Measurements from ENCODE around the gene ST7.

ST7 gene

GRCh38 chr7:116997972-116998371 lies 44.7 kb downstream of the ST7 start:
- TF ChIP-seq CTCF (IDR thresholded peaks at IDR 0.05; ENCODE audit: borderline replicate concordance, control extremely low read depth, extremely low read depth, insufficient read depth, missing control alignments): no peak
- in situ Hi-C loops (cut with MboI; ENCODE audit: low sequenced_read_pairs, unreplicated experiment): no loop called here
- no peak for DNase-seq (ENCODE audit: low spot score)

GRCh38 chr7:116998567-116999175 lies 45.4 kb downstream of the ST7 start:
- in situ Hi-C loops (cut with MboI; ENCODE audit: low sequenced_read_pairs, unreplicated experiment): no loop called here
- DNase-seq (ENCODE audit: low spot score): no peak
- no peak for TF ChIP-seq CTCF (IDR thresholded peaks at IDR 0.05; ENCODE audit: borderline replicate concordance, control extremely low read depth, extremely low read depth, insufficient read depth, missing control alignments)

GRCh38 chr7:116999311-116999710 lies 46.0 kb downstream of the ST7 start:
- no peak for TF ChIP-seq CTCF (IDR thresholded peaks at IDR 0.05; ENCODE audit: borderline replicate concordance, control extremely low read depth, extremely low read depth, insufficient read depth, missing control alignments)
- in situ Hi-C loops (cut with MboI; ENCODE audit: low sequenced_read_pairs, unreplicated experiment): no loop called here
- DNase-seq (ENCODE audit: low spot score): no peak

- TF ChIP-seq CTCF (IDR thresholded peaks at IDR 0.05; ENCODE audit: borderline replicate concordance, control extremely low read depth, extremely low read depth, insufficient read depth, missing control alignments): no peak
- no peak for DNase-seq (ENCODE audit: low spot score)
- in situ Hi-C loops (cut with MboI; ENCODE audit: low sequenced_read_pairs, unreplicated experiment): no loop called here
Measured at GRCh38 chr7:117001283-117001682, 48.0 kb downstream of the ST7 start.

GRCh38 chr7:117004899-117005298 lies 51.6 kb downstream of the ST7 start:
- in situ Hi-C loops (cut with MboI; ENCODE audit: low sequenced_read_pairs, unreplicated experiment): no loop called here
- TF ChIP-seq CTCF (IDR thresholded peaks at IDR 0.05; ENCODE audit: borderline replicate concordance, control extremely low read depth, extremely low read depth, insufficient read depth, missing control alignments): no peak
- DNase-seq (ENCODE audit: low spot score): no peak

- DNase-seq (ENCODE audit: low spot score): no peak
- no peak for TF ChIP-seq CTCF (IDR thresholded peaks at IDR 0.05; ENCODE audit: borderline replicate concordance, control extremely low read depth, extremely low read depth, insufficient read depth, missing control alignments)
- in situ Hi-C loops (cut with MboI; ENCODE audit: low sequenced_read_pairs, unreplicated experiment): no loop called here
Measured at GRCh38 chr7:117005449-117005848, 52.1 kb downstream of the ST7 start.
